HEK293 (cell line): ENCODE measurements around the gene DEAF1.
A peak's percentile ranks its signal among the peaks of the same experiment; 100 is the strongest.

ENCODE experiments used
- GLI2 ChIP-seq: fragments of 450-650 bp; formaldehyde crosslinking; IDR thresholded peaks from 2 replicates; pipeline ENCODE4; 2017; ENCODE audit warnings: missing biosample characterization, missing genetic modification characterization, low read depth, borderline replicate concordance
- GLI4 ChIP-seq: fragments of 450-650 bp; formaldehyde crosslinking; IDR thresholded peaks from 2 replicates; pipeline ENCODE4 v1.5.1; 2016; ENCODE audit warnings: missing biosample characterization, missing genetic modification characterization
- GLIS1 ChIP-seq: fragments of 450-650 bp; formaldehyde crosslinking; IDR thresholded peaks from 2 replicates; pipeline ENCODE4 v1.5.1; 2016; ENCODE audit warnings: missing biosample characterization, missing genetic modification characterization
- KLF1 ChIP-seq: fragments of 450-650 bp; formaldehyde crosslinking; IDR thresholded peaks from 2 replicates; pipeline ENCODE4 v1.5.1; 2016; ENCODE audit warnings: missing biosample characterization, missing genetic modification characterization
- KLF10 ChIP-seq: fragments of 450-650 bp; IDR thresholded peaks from 2 replicates; pipeline ENCODE4 v1.5.1; 2018; ENCODE audit warnings: missing biosample characterization, mild to moderate bottlenecking, missing genetic modification characterization
- KLF7 ChIP-seq: fragments of 450-650 bp; formaldehyde crosslinking; IDR thresholded peaks from 2 replicates; pipeline ENCODE4 v1.5.1; 2016; ENCODE audit warnings: missing biosample characterization, missing genetic modification characterization, borderline replicate concordance
- MYNN ChIP-seq: fragments of 450-650 bp; formaldehyde crosslinking; IDR thresholded peaks from 2 replicates; pipeline ENCODE4 v1.5.1; 2016; ENCODE audit warnings: missing biosample characterization, missing genetic modification characterization, borderline replicate concordance
- PRDM1 ChIP-seq: fragments of 450-650 bp; formaldehyde crosslinking; IDR thresholded peaks from 2 replicates; pipeline ENCODE4; 2016; ENCODE audit warnings: missing biosample characterization, missing genetic modification characterization
- SCRT1 ChIP-seq: fragments of 450-650 bp; formaldehyde crosslinking; IDR thresholded peaks from 2 replicates; pipeline ENCODE4 v1.5.1; 2016; ENCODE audit warnings: missing biosample characterization, missing genetic modification characterization, borderline replicate concordance
- SP2 ChIP-seq: fragments of 450-650 bp; formaldehyde crosslinking; IDR thresholded peaks from 2 replicates; pipeline ENCODE4 v1.5.1; 2016; ENCODE audit warnings: missing biosample characterization, missing genetic modification characterization
- WT1 ChIP-seq: fragments of 450-650 bp; formaldehyde crosslinking; IDR thresholded peaks from 2 replicates; pipeline ENCODE4 v1.5.1; 2016; ENCODE audit warnings: missing biosample characterization, missing genetic modification characterization
- YY2 ChIP-seq: fragments of 450-650 bp; formaldehyde crosslinking; IDR thresholded peaks from 2 replicates; pipeline ENCODE4 v1.5.1; 2016; ENCODE audit warnings: missing biosample characterization, missing genetic modification characterization
- ZBTB17 ChIP-seq: fragments of 450-650 bp; formaldehyde crosslinking; IDR thresholded peaks from 2 replicates; pipeline ENCODE4 v1.5.1; 2016; ENCODE audit warnings: missing biosample characterization, missing genetic modification characterization
- ZNF174 ChIP-seq: fragments of 450-650 bp; formaldehyde crosslinking; IDR thresholded peaks from 2 replicates; pipeline ENCODE4 v1.5.0; 2017; ENCODE audit warnings: missing biosample characterization, mild to moderate bottlenecking, missing genetic modification characterization
- ZNF248 ChIP-seq: fragments of 450-650 bp; formaldehyde crosslinking; IDR thresholded peaks from 2 replicates; pipeline ENCODE4 v1.5.1; 2017; ENCODE audit warnings: missing biosample characterization, missing genetic modification characterization
- ZNF423 ChIP-seq: fragments of 450-650 bp; formaldehyde crosslinking; IDR thresholded peaks from 2 replicates; pipeline ENCODE4 v1.5.1; 2016; ENCODE audit warnings: missing biosample characterization, missing genetic modification characterization
- ZNF501 ChIP-seq: fragments of 450-650 bp; formaldehyde crosslinking; IDR thresholded peaks from 2 replicates; pipeline ENCODE4 v1.5.1; 2016; ENCODE audit warnings: missing biosample characterization, missing genetic modification characterization
- ZNF514 ChIP-seq: fragments of 450-650 bp; formaldehyde crosslinking; IDR thresholded peaks from 2 replicates; pipeline ENCODE4 v1.5.1; 2016; ENCODE audit warnings: missing biosample characterization, missing genetic modification characterization
- ZNF530 ChIP-seq: fragments of 450-650 bp; formaldehyde crosslinking; IDR thresholded peaks from 2 replicates; pipeline ENCODE4 v1.5.1; 2016; ENCODE audit warnings: low read depth, missing biosample characterization, missing genetic modification characterization
- ZNF544 ChIP-seq: fragments of 450-650 bp; formaldehyde crosslinking; IDR thresholded peaks from 2 replicates; pipeline ENCODE4 v1.5.0; 2017; ENCODE audit warnings: missing biosample characterization, missing genetic modification characterization
- ZNF555 ChIP-seq: fragments of 450-650 bp; formaldehyde crosslinking; conservative IDR thresholded peaks from 2 replicates; pipeline ENCODE4 v1.5.1; 2017; ENCODE audit warnings: missing biosample characterization, mild to moderate bottlenecking, missing genetic modification characterization, inconsistent platforms
- ZNF596 ChIP-seq: fragments of 450-650 bp; IDR thresholded peaks from 2 replicates; pipeline ENCODE4 v1.5.0; 2018; ENCODE audit warnings: missing biosample characterization, mild to moderate bottlenecking, missing genetic modification characterization, moderate library complexity
- ZNF600 ChIP-seq: fragments of 450-650 bp; formaldehyde crosslinking; IDR thresholded peaks from 2 replicates; pipeline ENCODE4 v1.5.1; 2016; ENCODE audit warnings: missing biosample characterization, missing genetic modification characterization
- ZNF658 ChIP-seq: fragments of 450-650 bp; formaldehyde crosslinking; IDR thresholded peaks from 2 replicates; pipeline ENCODE4; 2016; ENCODE audit warnings: missing biosample characterization, missing genetic modification characterization
- ZNF660 ChIP-seq: fragments of 450-650 bp; IDR thresholded peaks from 2 replicates; pipeline ENCODE4 v1.5.1; 2018; ENCODE audit warnings: missing biosample characterization, mild to moderate bottlenecking, missing genetic modification characterization
- ZNF768 ChIP-seq: fragments of 450-650 bp; formaldehyde crosslinking; IDR thresholded peaks from 2 replicates; pipeline ENCODE4 v1.5.1; 2018; ENCODE audit warnings: missing biosample characterization, mild to moderate bottlenecking, missing genetic modification characterization
- ZNF776 ChIP-seq: fragments of 450-650 bp; formaldehyde crosslinking; IDR thresholded peaks from 2 replicates; pipeline ENCODE4 v1.5.0; 2017; ENCODE audit warnings: missing biosample characterization, missing genetic modification characterization, borderline replicate concordance
- ZSCAN23 ChIP-seq: fragments of 450-650 bp; formaldehyde crosslinking; IDR thresholded peaks from 2 replicates; pipeline ENCODE4 v1.5.1; 2016; ENCODE audit warnings: missing biosample characterization, missing genetic modification characterization
- ZXDB ChIP-seq: fragments of 450-650 bp; formaldehyde crosslinking; IDR thresholded peaks from 2 replicates; pipeline ENCODE4 v1.5.1; 2016; ENCODE audit warnings: missing biosample characterization, missing genetic modification characterization
- TF ChIP-seq, protein P1 (sequence below): fragments of 450-650 bp; formaldehyde crosslinking; IDR thresholded peaks from 2 replicates; pipeline ENCODE4 v1.5.1; 2016; ENCODE audit warnings: missing biosample characterization, missing genetic modification characterization
- TF ChIP-seq, protein P2 (sequence below): fragments of 450-650 bp; formaldehyde crosslinking; IDR thresholded peaks from 2 replicates; pipeline ENCODE4 v1.5.1; 2016; ENCODE audit warnings: missing biosample characterization, missing genetic modification characterization
- TF ChIP-seq, protein P3 (sequence below): fragments of 450-650 bp; formaldehyde crosslinking; IDR thresholded peaks from 2 replicates; pipeline ENCODE4 v1.5.1; 2016; ENCODE audit warnings: missing biosample characterization, missing genetic modification characterization
- TF ChIP-seq, protein P4 (sequence below): fragments of 450-650 bp; formaldehyde crosslinking; IDR thresholded peaks from 2 replicates; pipeline ENCODE4 v1.5.1; 2016; ENCODE audit warnings: missing biosample characterization, missing genetic modification characterization, borderline replicate concordance

The DEAF1 gene

DNA sequence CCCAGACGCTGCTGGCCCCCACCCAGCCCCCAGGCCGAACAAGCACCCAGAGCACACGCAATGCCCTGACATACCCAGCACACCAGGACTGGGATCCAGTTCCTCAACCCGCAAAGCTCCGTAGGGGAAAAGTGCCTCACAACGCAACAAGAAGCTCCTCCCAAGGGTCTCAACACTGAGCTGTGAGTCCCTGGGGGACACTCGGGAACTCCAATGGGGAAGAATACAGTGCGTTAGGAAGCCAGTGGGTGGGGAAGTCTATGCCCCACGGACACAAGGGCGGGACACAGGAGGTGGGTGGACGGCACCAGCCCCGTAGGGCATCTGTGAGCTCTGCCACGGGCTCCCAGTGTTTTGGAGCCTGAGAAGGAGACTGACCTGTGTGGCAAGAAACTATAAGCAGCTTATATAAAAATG, 1.6 kb downstream of the DEAF1 start (continued):
- no peak for TF ChIP-seq ZSCAN23 (tag by site-specific recombination)
- TF ChIP-seq GLIS1 = peak; percentile 72
- no peak for TF ChIP-seq KLF7 (tag by site-specific recombination)
- no peak for TF ChIP-seq ZNF514 (tag by site-specific recombination)
- TF ChIP-seq KLF1 = peak; percentile 32; the same call in 1 of the 2 replicates
- TF ChIP-seq WT1 (tag by site-specific recombination) = no peak
- TF ChIP-seq SP2 = peak; percentile 67
- no peak for TF ChIP-seq ZNF501
- no peak for TF ChIP-seq ZNF544
- no peak for TF ChIP-seq ZNF768 (tag by site-specific recombination)
- TF ChIP-seq ZNF423 (tag by site-specific recombination) = no peak
- TF ChIP-seq, protein P1, sequence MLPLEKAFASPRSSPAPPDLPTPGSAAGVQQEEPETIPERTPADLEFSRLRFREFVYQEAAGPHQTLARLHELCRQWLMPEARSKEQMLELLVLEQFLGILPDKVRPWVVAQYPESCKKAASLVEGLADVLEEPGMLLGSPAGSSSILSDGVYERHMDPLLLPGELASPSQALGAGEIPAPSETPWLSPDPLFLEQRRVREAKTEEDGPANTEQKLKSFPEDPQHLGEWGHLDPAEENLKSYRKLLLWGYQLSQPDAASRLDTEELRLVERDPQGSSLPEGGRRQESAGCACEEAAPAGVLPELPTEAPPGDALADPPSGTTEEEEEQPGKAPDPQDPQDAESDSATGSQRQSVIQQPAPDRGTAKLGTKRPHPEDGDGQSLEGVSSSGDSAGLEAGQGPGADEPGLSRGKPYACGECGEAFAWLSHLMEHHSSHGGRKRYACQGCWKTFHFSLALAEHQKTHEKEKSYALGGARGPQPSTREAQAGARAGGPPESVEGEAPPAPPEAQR = no peak
- TF ChIP-seq ZNF174 (tag by site-specific recombination) = no peak
- no peak for TF ChIP-seq PRDM1 (tag by site-specific recombination)
- TF ChIP-seq, protein P2, sequence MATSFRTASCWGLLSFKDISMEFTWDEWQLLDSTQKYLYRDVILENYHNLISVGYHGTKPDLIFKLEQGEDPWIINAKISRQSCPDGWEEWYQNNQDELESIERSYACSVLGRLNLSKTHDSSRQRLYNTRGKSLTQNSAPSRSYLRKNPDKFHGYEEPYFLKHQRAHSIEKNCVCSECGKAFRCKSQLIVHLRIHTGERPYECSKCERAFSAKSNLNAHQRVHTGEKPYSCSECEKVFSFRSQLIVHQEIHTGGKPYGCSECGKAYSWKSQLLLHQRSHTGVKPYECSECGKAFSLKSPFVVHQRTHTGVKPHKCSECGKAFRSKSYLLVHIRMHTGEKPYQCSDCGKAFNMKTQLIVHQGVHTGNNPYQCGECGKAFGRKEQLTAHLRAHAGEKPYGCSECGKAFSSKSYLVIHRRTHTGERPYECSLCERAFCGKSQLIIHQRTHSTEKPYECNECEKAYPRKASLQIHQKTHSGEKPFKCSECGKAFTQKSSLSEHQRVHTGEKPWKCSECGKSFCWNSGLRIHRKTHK (tag by site-specific recombination) = no peak
- TF ChIP-seq ZNF555 (tag by site-specific recombination) = no peak
- TF ChIP-seq ZXDB (tag by site-specific recombination) = no peak
- TF ChIP-seq KLF10 (tag by site-specific recombination) = no peak
- no peak for TF ChIP-seq ZNF660 (tag by site-specific recombination)
- TF ChIP-seq ZNF600 = peak; percentile 40; the same call in 1 of the 2 replicates
- TF ChIP-seq ZNF248 = no peak
- no peak for TF ChIP-seq ZNF658 (tag by site-specific recombination)
- TF ChIP-seq, protein P3, sequence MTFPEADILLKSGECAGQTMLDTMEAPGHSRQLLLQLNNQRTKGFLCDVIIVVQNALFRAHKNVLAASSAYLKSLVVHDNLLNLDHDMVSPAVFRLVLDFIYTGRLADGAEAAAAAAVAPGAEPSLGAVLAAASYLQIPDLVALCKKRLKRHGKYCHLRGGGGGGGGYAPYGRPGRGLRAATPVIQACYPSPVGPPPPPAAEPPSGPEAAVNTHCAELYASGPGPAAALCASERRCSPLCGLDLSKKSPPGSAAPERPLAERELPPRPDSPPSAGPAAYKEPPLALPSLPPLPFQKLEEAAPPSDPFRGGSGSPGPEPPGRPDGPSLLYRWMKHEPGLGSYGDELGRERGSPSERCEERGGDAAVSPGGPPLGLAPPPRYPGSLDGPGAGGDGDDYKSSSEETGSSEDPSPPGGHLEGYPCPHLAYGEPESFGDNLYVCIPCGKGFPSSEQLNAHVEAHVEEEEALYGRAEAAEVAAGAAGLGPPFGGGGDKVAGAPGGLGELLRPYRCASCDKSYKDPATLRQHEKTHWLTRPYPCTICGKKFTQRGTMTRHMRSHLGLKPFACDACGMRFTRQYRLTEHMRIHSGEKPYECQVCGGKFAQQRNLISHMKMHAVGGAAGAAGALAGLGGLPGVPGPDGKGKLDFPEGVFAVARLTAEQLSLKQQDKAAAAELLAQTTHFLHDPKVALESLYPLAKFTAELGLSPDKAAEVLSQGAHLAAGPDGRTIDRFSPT (tag by site-specific recombination) = no peak
- TF ChIP-seq ZNF530 = no peak
- TF ChIP-seq YY2 = no peak
- no peak for TF ChIP-seq GLI4
- no peak for TF ChIP-seq ZNF776
- no peak for TF ChIP-seq MYNN (tag by site-specific recombination)
- no peak for TF ChIP-seq SCRT1
- TF ChIP-seq ZBTB17 = no peak
- TF ChIP-seq, protein P4, sequence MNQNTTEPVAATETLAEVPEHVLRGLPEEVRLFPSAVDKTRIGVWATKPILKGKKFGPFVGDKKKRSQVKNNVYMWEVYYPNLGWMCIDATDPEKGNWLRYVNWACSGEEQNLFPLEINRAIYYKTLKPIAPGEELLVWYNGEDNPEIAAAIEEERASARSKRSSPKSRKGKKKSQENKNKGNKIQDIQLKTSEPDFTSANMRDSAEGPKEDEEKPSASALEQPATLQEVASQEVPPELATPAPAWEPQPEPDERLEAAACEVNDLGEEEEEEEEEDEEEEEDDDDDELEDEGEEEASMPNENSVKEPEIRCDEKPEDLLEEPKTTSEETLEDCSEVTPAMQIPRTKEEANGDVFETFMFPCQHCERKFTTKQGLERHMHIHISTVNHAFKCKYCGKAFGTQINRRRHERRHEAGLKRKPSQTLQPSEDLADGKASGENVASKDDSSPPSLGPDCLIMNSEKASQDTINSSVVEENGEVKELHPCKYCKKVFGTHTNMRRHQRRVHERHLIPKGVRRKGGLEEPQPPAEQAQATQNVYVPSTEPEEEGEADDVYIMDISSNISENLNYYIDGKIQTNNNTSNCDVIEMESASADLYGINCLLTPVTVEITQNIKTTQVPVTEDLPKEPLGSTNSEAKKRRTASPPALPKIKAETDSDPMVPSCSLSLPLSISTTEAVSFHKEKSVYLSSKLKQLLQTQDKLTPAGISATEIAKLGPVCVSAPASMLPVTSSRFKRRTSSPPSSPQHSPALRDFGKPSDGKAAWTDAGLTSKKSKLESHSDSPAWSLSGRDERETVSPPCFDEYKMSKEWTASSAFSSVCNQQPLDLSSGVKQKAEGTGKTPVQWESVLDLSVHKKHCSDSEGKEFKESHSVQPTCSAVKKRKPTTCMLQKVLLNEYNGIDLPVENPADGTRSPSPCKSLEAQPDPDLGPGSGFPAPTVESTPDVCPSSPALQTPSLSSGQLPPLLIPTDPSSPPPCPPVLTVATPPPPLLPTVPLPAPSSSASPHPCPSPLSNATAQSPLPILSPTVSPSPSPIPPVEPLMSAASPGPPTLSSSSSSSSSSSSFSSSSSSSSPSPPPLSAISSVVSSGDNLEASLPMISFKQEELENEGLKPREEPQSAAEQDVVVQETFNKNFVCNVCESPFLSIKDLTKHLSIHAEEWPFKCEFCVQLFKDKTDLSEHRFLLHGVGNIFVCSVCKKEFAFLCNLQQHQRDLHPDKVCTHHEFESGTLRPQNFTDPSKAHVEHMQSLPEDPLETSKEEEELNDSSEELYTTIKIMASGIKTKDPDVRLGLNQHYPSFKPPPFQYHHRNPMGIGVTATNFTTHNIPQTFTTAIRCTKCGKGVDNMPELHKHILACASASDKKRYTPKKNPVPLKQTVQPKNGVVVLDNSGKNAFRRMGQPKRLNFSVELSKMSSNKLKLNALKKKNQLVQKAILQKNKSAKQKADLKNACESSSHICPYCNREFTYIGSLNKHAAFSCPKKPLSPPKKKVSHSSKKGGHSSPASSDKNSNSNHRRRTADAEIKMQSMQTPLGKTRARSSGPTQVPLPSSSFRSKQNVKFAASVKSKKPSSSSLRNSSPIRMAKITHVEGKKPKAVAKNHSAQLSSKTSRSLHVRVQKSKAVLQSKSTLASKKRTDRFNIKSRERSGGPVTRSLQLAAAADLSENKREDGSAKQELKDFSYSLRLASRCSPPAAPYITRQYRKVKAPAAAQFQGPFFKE (tag by site-specific recombination) = no peak
- TF ChIP-seq ZNF596 (tag by site-specific recombination) = no peak
- TF ChIP-seq GLI2 (tag by site-specific recombination) = no peak
